GM19351 (cell line): ENCODE data around the gene LSMEM2.
"Not testable (repeated sequence)": the region's sequence is repeated elsewhere in the genome, so short reads cannot be mapped to it uniquely, and the experiment has no call there.

Source experiments
- ATAC-seq: cut with Tn5 transposase; IDR thresholded peaks from one replicate; pipeline ENCODE4 v1.9.1; 2021; ENCODE audit warnings: mild to moderate bottlenecking, moderate library complexity; ENCODE audit not compliant: unreplicated experiment

LSMEM2 gene

DNA sequence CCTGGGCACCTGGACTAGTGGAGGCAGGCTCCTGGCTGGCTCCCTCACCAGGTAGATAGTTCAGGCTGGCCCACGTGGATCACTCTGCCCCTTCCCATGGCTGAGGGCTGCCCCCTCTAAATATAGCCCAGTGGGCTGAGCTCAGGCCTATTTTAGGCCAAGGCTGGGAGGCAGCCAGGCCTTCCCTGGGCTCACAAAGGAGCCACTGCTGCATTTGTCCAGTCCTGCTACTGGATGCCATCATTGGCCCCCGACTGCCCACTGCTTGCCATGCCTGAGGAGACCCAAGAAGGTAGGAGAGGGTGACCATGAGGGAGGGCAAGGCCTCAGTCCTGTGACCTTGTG, at the start of gene LSMEM2:
Gene LSMEM2 (plus strand): TSS at position 208 of the 345 bp plus-strand sequence. CDS start 27 bp downstream, at position 235.
- no peak for ATAC-seq

DNA sequence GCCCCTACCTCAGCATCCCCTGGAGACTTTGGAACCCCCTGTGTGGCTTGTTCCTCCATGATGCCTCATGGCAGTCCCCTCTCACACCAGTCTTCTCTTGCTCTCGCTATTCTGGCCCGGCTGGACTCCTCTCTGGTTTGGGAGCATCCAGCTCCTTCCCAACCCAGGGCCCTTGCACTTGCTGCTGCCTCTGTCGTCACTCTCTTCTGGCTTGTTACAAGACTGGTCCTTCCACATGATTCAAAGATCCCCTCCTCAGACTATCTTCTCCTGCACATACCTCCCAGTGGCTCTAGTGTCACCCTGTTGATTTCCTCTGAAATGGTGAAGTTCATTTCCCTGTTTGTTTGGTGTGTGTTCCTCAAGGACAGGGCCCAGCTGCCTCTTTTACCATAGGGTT, 49.4 kb upstream of the LSMEM2 start:
- no peak for ATAC-seq

DNA sequence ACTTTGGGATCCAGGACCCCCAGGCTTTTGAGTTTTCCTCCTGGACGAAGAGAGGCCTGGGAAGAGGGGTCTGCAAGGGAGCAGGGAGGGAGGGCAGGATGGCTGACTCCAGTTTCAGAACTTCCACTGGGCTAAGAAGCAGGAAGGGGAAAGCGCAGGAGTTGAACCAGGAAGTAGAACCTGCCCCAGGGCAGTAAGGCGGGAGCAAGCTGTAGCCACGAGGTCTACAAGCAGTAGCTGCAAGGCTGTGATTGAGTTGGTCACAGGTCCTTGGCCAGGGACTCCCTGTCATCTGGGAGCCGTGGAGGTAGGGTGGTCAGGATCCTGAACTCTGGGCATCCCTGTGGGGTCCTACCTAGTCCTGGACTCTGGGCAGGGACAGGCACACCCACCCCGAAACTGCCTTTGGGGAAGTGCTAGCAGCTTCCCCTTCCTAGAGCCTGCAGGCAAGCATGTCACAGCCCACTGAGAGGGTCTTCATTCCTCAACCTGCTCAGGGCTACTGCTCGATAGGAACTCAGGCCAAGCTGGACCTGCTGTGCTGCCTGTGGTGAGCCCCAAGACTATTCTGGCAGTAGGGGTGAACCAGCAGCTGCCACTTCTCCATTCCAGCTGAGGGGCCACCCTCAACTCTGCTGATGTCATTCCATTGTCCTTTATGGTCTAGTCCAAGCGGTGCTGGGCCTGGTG, 48.6 kb upstream of the LSMEM2 start:
- ATAC-seq, result no peak

DNA sequence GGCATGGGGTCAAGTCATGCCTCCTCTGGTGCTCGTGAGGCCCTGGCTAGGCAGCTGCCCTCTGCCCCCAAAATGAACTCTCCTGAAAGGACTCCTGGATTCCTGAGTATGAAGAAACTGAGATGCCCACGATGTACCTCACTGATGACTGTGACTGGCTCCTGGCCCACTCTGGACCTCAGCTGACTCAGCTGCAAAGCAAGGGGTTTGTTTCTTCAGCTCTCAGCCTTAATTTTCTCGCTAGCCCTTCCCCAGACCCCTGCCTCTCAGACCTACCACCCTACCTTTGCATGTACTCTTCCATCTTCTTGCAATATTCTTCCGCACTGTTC, 48.1 kb upstream of the LSMEM2 start:
- ATAC-seq, result no peak

DNA sequence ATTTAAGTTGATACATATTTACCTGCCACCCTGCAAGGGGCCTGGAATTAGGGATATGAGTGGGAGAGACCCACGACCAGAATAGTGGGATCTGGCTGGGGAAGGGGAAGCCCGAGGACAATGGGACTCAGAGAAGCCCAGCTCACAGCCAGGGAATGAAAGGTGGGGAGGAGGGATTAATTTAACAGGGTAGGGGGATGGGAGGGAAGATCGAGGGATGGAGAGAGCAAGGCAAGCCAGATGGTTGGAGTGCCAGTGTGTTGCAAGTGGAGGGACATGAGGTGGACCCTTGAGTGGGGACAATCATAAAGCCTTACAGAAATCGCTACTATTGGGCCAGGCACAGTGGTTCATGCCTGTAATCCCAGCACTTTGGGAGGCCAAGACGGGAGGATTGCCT, 47.3 kb upstream of the LSMEM2 start:
- no peak for ATAC-seq

DNA sequence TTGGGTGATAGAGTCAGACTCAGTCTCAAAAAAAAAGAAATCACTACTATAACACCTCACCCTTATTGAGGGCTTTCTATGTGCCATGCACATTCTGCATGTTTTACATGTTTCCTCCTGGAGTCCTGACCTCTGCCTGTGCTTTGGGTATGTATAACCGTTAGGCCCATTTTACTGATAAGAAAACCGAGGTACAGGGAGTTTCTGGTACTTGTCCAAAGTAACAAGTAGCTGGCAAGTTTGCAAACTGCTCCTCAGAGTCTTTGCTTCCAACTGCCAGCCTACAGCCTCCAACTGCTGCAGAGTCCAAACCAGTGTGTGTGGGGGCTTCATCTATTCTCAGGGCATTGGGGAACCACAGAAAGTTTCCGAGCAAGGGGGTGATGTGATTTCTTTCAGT, 46.6 kb upstream of the LSMEM2 start:
- ATAC-seq, result no peak

DNA sequence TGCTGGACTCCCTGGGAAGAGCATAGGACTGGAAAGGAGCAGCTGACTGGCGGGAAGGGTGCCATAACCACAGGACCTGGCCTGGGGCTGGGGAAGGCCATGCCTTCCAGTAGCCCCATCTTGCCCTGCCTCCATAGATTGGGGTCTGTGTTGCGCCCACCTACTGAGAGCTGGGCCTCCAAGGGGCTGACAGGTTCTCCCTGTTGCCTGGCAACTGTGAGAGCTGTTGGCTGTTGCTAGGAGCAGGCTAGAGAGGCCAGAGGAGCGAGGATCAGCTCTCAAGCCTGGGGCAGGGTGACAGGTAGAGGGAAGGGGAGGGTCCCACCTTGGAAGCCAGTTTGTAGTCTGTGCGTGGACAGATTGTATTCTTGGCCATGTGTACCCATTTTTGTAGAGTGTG, 45.7 kb upstream of the LSMEM2 start:
- no peak for ATAC-seq

DNA sequence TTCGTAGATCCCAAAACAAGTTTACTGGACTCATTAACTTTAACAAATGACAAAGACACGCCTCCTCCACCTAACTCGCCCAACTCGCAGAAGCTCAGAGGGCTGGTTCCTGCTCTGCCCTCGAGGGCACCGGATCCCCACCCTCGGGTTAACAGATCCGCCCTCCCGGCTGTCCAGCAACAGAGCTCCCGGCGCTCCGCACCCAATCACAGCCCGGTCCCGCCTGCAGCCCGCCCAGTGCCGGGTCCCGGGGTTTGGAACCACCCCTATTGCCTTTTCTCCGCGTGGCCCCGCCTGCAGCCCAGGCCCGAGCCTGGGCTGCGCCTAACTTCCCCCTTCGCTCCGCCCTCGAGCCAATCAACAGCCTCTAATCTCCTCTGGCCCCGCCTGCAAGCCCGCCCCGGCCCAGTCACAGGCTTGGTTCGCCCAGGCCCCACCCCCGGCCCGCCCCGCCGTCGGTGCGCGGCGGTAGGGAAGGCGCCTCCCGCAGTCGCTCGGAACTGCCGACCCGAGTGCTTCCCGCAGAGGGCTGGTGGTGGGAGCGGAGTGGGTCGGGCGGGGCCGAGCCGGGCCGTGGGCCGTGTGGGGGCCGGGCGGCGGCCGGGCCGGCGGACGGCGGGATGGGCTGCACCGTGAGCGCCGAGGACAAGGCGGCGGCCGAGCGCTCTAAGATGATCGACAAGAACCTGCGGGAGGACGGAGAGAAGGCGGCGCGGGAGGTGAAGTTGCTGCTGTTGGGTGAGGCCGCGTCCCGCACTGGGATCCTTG, 43.0 kb upstream of the LSMEM2 start, which contains the start of gene GNAI2:
Gene GNAI2 (plus strand): TSS at position 489 of the 768 bp plus-strand sequence. CDS start 132 bp downstream, at position 621.
- ATAC-seq, result peak; percentile 95

DNA sequence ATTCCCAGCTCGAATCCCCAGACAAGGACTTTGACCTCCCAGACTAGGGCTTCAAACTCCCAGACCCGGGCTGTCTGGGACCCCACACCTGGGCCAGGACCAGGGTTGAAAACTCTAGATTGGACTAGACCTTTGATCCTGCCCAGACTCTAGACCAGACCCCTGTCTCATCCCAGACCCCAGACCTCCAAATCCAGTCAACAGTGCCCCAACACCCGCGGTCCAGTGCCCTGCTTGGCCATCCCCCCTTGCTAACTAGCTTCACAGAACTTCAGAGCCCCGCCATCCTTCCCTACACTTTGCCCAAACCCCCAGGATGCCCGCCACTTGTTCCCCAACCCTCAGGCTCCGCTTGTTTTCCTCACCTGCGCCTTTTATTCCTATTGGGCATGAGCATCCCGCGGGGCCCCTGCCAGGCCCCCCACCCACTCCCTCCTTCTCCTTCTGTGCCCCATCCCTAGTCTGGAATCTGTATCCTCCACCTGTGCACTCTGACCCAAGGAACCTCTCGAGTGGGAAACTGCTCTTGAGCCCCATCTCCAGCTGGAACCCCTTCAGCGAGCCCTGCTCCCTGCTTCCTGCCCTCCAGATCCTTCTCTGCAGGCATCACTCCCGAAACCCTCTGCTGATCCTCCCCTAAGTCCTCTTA, 42.3 kb upstream of the LSMEM2 start:
- no peak for ATAC-seq

DNA sequence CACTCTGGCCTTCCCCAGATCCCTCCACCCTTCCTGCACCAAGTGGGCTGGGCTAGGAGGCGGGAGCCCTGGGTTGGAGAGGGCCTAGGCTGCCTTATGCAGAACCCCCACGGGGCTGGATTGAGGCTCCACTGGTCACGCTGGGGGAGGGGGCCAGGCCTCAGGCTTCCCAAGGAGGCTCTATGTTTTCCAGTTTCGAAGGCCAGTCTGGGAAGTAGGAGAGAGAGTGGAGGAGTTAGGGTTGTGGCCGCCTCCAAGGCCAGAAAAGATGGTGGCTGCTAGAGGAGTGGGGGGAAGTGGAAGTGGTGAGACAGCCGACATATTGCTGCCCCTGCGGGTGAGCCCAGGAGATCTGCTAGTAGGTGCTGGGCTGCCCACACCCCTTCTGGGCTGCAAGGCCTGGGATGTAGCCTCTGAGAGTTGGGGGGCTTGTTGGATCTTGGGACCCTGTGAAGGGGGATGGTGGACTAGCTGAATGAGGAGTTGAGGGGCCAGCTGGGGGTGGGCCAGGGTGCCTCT, 41.7 kb upstream of the LSMEM2 start:
- no peak for ATAC-seq

DNA sequence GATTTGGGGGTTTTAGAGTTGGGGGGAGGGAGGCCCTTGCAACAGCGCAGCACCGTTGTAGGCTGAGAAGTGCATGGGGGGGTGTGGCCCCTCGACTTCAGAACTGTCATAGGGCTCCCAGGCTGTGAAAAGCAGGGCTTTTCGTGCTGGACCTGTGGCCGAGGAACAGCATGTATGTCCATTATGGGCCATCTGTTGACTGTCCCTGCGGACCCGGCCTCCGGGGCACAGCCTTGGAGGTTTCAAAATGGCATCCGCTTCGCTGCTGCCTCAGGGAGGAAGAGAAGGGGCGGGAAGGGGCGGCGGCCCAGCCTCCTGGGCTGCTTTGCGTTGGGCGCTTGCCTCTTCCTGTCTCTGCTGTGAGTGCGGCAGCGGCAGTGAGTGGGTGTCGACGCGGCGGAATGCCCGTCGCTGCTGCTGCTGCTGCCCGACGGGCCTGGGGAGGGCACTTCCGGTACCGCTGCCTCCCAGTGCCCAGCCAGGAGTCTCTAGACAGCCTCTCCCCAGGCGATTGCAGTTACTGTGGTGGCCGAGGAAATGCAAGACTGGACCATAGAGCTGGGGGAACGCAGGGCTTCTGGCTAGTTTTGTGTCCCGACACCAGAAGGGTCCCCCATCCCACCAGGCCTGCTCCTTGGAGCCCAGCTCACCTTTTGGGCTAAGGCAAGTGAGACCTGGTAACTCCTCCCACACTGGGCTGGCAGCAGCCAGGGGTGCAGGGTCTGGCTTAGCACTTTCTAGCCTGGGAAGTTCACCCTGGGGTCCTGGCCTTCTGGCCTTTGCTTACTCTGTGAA, 40.9 kb upstream of the LSMEM2 start:
- ATAC-seq, result peak; percentile 33

DNA sequence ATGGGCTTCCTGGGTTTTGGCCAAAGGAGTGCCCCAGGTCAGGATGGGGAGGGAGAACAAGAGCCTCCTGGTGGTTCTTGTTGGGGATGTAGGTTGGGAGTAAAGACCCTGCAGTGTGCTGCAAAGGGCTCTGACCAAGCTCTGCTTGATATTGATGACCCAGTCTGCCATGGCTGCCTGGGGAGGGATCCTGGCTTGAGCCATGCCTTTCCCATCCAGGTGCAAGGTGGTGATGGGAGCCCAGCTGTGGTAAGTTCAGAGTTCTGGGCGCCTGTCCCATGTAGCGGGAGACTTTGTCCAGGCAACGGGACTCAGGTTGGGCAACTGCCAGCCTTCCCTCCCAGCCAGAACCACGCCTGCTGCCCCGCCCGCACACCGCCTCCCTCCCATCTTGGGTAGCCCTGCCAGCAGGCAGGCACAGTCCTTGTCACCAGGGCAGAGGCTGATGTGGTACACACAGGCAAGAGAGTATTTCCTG, 40.3 kb upstream of the LSMEM2 start:
- no peak for ATAC-seq

DNA sequence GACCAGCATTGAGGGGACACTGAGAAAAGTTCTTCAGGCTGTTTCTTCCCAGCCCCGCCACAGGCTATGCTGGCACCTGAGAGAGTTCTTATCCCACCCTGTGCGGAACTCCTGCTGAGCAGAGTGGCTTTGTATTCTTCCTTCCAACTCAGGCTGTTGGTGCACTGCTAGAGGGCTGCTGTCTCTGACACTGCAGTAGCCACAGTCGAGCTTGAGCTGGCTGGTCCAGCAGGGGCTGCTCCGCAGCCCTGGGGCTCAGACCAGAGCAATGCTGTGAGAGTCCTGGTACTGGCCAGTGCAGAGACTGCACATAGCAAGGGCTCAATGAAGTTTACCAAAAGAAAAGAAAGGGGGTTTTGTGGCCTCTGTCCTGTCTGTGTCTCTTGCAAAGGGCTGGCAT, 39.2 kb upstream of the LSMEM2 start:
- ATAC-seq, result no peak

DNA sequence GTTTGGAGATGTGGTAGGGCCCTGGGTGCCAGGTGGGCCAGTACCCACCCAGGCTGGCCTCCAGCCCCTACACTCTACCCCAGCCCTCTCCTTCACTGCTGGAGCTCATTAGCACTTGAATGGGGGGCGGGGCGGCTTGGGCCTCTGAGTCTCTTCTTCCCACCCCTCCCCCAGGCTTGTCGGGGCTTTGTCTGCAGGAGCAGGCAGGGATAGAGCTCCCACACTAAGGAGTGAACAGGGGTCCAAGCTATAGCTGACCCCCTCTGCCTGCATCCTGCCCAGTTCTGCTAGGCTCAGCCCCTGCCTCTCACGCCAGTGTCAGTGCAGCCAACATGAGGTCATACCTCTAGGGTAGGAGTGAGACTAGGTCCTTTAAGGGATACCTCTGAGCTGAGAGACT, 37.7 kb upstream of the LSMEM2 start:
- ATAC-seq, result no peak

DNA sequence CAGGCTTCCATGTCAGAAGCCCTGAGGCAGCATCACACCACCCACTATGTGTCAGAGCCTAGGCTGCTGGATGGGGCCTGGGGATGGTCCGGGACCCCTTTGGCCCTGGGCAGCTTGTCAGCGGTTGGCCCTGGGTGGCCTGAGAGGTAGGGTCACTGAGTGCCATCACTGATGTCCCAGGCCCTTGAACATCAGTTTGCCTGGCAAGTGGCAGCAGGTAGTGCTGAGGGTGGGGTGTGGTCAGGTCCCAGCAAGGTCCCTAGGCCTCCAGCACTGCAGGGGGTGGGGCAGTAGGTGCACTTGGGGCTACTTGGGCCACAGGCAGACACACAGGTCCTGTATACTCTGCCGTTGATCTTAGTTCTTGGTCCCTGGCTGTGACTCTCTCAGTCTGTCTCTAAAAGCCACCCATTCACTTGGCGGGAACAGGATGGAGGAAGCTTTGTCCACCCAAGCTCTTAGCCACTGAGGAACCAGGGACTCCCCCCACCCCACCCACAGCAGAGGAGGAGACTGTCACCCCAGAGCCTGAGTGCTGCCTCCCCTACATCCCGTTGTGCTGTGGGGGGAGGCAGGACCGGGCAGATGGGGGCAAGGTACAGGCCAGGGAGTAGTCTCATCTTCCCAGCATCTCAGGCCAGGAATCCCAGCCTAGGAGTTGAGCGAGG, 37.0 kb upstream of the LSMEM2 start:
- no peak for ATAC-seq

DNA sequence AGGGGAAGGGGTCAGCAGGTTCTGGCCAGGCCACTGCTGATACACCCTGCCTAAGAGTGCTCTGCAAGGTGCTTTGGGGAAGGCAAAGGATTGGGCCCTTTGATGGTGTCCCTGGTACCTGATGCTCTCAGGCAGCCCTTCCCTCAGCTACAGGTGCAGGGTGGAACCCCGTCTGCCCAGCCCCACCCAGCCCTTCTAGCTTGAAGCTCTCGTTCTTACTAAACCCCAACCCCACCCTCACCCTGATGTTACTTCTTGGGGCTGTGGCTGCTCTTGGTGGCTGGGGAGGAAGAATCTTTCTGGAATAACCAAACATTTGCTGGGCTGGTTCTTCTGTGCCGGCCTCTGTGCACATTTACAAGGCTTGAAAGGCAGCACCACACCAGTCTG, 36.5 kb upstream of the LSMEM2 start:
- no peak for ATAC-seq

DNA sequence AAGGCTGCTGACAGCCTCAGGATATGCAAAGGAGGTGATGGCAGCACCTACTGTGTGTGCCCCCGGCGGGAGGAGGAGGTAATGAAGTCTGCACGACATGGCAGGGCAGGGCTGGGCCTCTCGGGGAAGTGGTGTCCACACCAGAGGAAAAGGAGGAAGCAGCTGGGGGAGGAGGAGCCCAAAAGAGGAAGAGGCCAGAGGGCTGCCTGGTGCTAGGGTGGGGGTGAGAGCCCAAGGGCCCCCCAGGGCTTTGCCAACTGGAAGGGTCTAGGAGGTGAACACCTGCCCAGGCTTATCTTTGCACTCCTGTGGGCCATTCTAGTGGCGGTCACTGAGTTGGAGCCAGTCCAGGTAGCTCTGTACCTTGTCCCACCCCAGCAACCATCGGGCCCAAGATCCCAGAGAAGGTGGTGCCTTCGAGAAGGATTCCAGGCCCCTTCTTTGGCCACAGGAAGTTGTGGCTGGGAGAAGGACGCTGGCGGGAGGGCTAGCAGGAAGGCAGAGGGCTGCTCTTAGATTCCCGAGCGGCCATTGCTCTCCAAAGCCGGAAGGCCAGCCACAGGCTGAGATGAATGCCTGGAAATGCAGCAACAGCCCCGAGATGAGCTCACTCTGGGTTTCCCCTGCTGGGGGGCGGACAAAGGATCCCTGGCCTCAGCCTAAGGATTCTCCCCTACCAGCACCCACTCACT, 35.9 kb upstream of the LSMEM2 start:
- no peak for ATAC-seq

DNA sequence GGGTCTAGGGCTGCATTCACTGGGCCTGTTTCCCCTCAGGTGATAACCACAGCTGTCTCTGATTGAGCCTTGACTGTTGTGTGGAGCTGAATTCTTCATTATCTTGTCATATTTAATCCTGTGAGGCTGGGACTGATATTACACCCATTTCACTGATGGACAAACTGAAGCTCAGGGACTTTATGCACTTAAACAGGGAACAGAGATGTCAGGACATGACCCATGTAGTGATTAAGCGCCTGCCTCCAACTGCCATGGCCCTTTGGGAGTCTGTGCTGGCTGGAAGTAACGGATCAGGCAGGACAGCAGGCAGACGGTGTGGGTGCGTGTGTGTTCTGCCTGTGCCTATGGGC, 35.4 kb upstream of the LSMEM2 start:
- ATAC-seq, result no peak

DNA sequence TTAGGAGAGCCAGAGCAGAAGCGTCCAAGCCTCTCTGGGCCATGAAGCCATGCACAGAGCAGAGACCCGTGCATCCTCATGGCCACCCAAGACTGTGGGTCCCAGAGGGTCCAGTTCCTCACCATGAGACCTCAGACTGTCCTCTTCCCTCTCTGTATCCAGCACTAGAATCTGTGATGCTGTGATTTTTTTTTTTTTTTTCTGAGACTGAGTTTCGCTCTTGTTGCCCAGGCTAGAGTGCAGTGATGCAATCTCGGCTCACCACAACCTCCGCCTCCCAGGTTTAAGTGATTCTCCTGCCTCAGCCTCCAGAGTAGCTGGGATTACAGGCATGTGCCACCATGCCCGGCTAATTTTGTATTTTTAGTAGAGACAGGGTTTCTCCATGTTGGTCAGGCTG, 34.1 kb upstream of the LSMEM2 start:
- ATAC-seq, result not testable (repeated sequence)

DNA sequence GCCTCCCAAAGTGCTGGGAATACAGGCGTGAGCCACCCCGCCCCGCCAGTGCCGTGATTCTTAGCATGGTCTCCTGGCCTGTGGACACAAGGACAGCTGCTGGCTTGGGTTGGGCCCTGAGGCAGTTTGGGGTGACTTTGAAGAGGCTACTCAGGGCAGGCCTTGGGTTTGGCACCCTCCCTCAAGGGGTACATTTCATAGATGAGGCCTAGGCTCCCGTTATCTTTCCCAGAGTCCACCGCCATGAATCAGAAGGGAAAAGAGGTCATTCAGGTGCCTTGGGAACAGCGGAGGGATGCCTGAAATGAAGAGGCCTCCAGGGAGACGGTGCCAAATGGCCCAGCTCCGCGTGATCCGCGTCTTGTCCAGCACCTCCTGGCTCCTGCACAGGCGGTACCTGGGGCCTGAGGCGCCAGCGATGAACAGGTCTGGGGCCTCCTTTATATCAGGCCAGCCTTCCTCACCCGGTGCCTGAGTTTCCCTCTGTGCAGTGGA, 33.6 kb upstream of the LSMEM2 start:
- ATAC-seq, result no peak
